H9 (cell line): Measurements from ENCODE around the gene MED9. TPM values are rescaled to one million over a fixed set of nuclear protein-coding genes. Genes with fewer than 3 reads are reported as not detected.
A peak's percentile ranks its signal among the peaks of the same experiment; 100 is the strongest.
"Not testable (repeated sequence)": the region's sequence is repeated elsewhere in the genome, so short reads cannot be mapped to it uniquely, and the experiment has no call there.

Source experiments
- DNase-seq: peaks from one replicate; pipeline ENCODE4 v3.0.0-alpha.2; 2017
- H2AFZ ChIP-seq: one replicate; pipeline ENCODE4 v1.6.1; 2013; ENCODE audit warnings: mild to moderate bottlenecking, low read length, control low read depth, moderate library complexity
- H2AK5ac ChIP-seq: 2 replicates; pipeline ENCODE4 v1.6.1; 2013; ENCODE audit warnings: low read length, control low read depth, mixed read lengths; ENCODE audit not compliant: insufficient read length
- H2BK120ac ChIP-seq: one replicate; pipeline ENCODE4 v1.6.1; 2013; ENCODE audit warnings: low read depth, mild to moderate bottlenecking, low read length, control low read depth, inconsistent platforms; ENCODE audit not compliant: poor library complexity, severe bottlenecking
- H2BK12ac ChIP-seq: 2 replicates; pipeline ENCODE4 v1.6.1; 2013; ENCODE audit warnings: low read length, control low read depth, mixed read lengths, low read depth; ENCODE audit not compliant: insufficient read length
- H2BK15ac ChIP-seq: 2 replicates; pipeline ENCODE4 v1.6.1; 2013; ENCODE audit warnings: low read depth, low read length, control low read depth
- H2BK20ac ChIP-seq: one replicate; pipeline ENCODE4 v1.6.1; 2013; ENCODE audit warnings: low read depth, mild to moderate bottlenecking, low read length, control low read depth, inconsistent platforms; ENCODE audit not compliant: poor library complexity, severe bottlenecking
- H2BK5ac ChIP-seq: 2 replicates; pipeline ENCODE4 v1.6.1; 2013; ENCODE audit warnings: low read length, control low read depth, mixed read lengths; ENCODE audit not compliant: insufficient read length
- H3K14ac ChIP-seq: 2 replicates; pipeline ENCODE4 v1.6.1; 2013; ENCODE audit warnings: low read length, control low read depth; ENCODE audit not compliant: insufficient read depth
- H3K18ac ChIP-seq: 2 replicates; pipeline ENCODE4 v1.6.1; 2013; ENCODE audit warnings: low read depth, mild to moderate bottlenecking, mixed read lengths, low read length, control low read depth; ENCODE audit not compliant: insufficient read length
- H3K23ac ChIP-seq: 2 replicates; pipeline ENCODE4 v1.6.1; 2013; ENCODE audit warnings: low read length, control low read depth, mixed read lengths, low read depth; ENCODE audit not compliant: insufficient read length
- H3K23me2 ChIP-seq: 2 replicates; pipeline ENCODE4 v1.6.1; 2013; ENCODE audit warnings: low read depth, mild to moderate bottlenecking, mixed read lengths, low read length, control low read depth; ENCODE audit not compliant: insufficient read length, poor library complexity, severe bottlenecking
- H3K27ac ChIP-seq: 2 replicates; pipeline ENCODE4 v1.5.1; 2013; ENCODE audit warnings: low read length, control low read depth, mixed read lengths, low read depth; ENCODE audit not compliant: insufficient read length
- H3K27me3 ChIP-seq: 2 replicates; pipeline ENCODE4 v1.6.1; 2013; ENCODE audit warnings: low read length, control low read depth, inconsistent platforms; ENCODE audit not compliant: insufficient read depth
- H3K4ac ChIP-seq: 2 replicates; pipeline ENCODE4 v1.6.1; 2013; ENCODE audit warnings: low read depth, mild to moderate bottlenecking, control low read depth, inconsistent platforms, low read length, moderate library complexity
- H3K4me1 ChIP-seq: 2 replicates; pipeline ENCODE4 v1.6.1; 2013; ENCODE audit warnings: low read length, control low read depth, inconsistent platforms; ENCODE audit not compliant: insufficient read depth
- H3K4me2 ChIP-seq: 2 replicates; pipeline ENCODE4 v1.6.1; 2013; ENCODE audit warnings: low read length, control low read depth, mixed read lengths; ENCODE audit not compliant: insufficient read length, insufficient read depth
- H3K56ac ChIP-seq: 2 replicates; pipeline ENCODE4 v1.6.1; 2013; ENCODE audit warnings: low read depth, mild to moderate bottlenecking, mixed read lengths, low read length, control low read depth; ENCODE audit not compliant: insufficient read length
- H3K79me1 ChIP-seq: 2 replicates; pipeline ENCODE4 v1.6.1; 2013; ENCODE audit warnings: low read depth, mild to moderate bottlenecking, moderate library complexity, low read length, control low read depth, inconsistent platforms; ENCODE audit not compliant: insufficient read depth, poor library complexity, severe bottlenecking
- H3K79me2 ChIP-seq: 2 replicates; pipeline ENCODE4 v1.6.1; 2013; ENCODE audit warnings: low read length, control low read depth, inconsistent platforms; ENCODE audit not compliant: insufficient read depth
- H3K9ac ChIP-seq: 2 replicates; pipeline ENCODE4 v1.6.1; 2013; ENCODE audit warnings: low read length, control low read depth, mixed read lengths; ENCODE audit not compliant: insufficient read length; ENCODE audit errors: extremely low read depth
- H3K9me3 ChIP-seq: one replicate; pipeline ENCODE4 v1.6.1; 2013; ENCODE audit warnings: low read depth, low read length, inconsistent platforms; ENCODE audit not compliant: control insufficient read depth
- H3T11ph ChIP-seq: one replicate; pipeline ENCODE4 v1.6.1; 2013; ENCODE audit warnings: mild to moderate bottlenecking, low read length, control low read depth, inconsistent platforms
- H4K20me1 ChIP-seq: one replicate; pipeline ENCODE4 v1.6.1; 2013; ENCODE audit not compliant: control insufficient read depth, insufficient read length, insufficient read depth
- H4K5ac ChIP-seq: 2 replicates; pipeline ENCODE4 v1.6.1; 2013; ENCODE audit warnings: low read depth, mild to moderate bottlenecking, mixed read lengths, low read length, control low read depth; ENCODE audit not compliant: insufficient read length
- H4K8ac ChIP-seq: replicated peaks from 2 replicates; pipeline ENCODE4 v1.6.1; 2013; ENCODE audit warnings: low read length, control low read depth, mixed read lengths, low read depth; ENCODE audit not compliant: insufficient read length
- H4K91ac ChIP-seq: 2 replicates; pipeline ENCODE4 v1.6.1; 2013; ENCODE audit warnings: low read depth, mild to moderate bottlenecking, moderate library complexity, mixed read lengths, low read length, control low read depth; ENCODE audit not compliant: insufficient read length
- H3K27ac Mint-ChIP-seq, 3 experiments: 2 replicates in 2 of 3; 3 replicates in 1 of 3; pipeline ENCODE4 v1.8.0; 2020 to 2021; ENCODE audit warnings: mixed read lengths in 3 of 3, mild to moderate bottlenecking in 1 of 3, moderate library complexity in 1 of 3
- H3K27me3 Mint-ChIP-seq: 2 replicates; pipeline ENCODE4 v1.8.0; 2021; ENCODE audit warnings: low read depth, mild to moderate bottlenecking, moderate library complexity, mixed read lengths
- H3K36me3 Mint-ChIP-seq, 3 experiments: 2 replicates in 2 of 3; 3 replicates in 1 of 3; pipeline ENCODE4 v1.8.0; 2020 to 2021; ENCODE audit warnings: low read depth in 3 of 3, mixed read lengths in 3 of 3; ENCODE audit not compliant: insufficient read depth in 1 of 3
- H3K4me1 Mint-ChIP-seq, 2 experiments: 2 replicates each; pipeline ENCODE4 v1.8.0; 2020; ENCODE audit warnings: mixed read lengths in 2 of 2
- H3K4me3 Mint-ChIP-seq, 2 experiments: 2 replicates in 1 of 2; 3 replicates in 1 of 2; pipeline ENCODE4 v1.8.0; 2020 to 2021; ENCODE audit warnings: mild to moderate bottlenecking in 2 of 2, mixed read lengths in 2 of 2, moderate library complexity in 1 of 2
- H3K9me3 Mint-ChIP-seq, 2 experiments: 2 replicates in 1 of 2; 3 replicates in 1 of 2; pipeline ENCODE4 v1.8.0; 2020; ENCODE audit warnings: mild to moderate bottlenecking in 2 of 2, mixed read lengths in 2 of 2, moderate library complexity in 1 of 2
- WGBS: extraction: QIAGEN DNeasy Blood & Tissue Kit; methylation state at CpG from one replicate; pipeline ENCODE4 v1.1.7; 2013; ENCODE audit warnings: missing lambda C conversion rate, low lambda C conversion rate, mixed read lengths; ENCODE audit not compliant: insufficient read length; ENCODE audit errors: extremely low coverage; 5-methylcytosine and 5-hydroxymethylcytosine counted together
- total RNA-seq: library from RNA; stranded (reverse); gene quantifications from 2 replicates; pipeline ENCODE4 v1.2.1, GENCODE V29; 2021
- TF ChIP-seq, protein P1 (sequence below): fragments of 200-600 bp; sonication (generic); conservative IDR thresholded peaks from 3 replicates; pipeline ENCODE4 v1.8.0; 2021; ENCODE audit warnings: antibody characterized with exemption, mild to moderate bottlenecking

The MED9 gene
- total RNA-seq, 1 experiment from 2014 or later, result 20.0 TPM

DNA sequence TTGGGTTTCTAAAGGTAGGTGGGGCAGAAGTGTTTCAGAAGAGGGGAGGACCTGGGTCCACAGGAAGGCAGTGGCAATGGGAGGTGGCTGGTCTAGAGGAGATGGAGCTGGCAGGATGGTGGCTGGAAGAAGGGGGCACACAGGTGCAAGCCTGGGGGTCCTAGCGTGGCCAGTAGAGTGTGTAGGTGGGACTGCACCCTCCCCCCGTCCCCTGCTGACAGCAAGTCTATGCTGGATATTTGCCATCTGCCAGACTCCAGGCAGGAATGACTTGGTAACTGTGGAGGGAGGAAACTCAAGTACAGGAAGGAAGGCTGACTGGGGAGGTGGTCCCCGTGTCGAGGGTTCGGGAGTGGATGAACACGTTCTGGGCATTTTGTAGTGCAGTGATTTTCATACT lies 8.6 kb downstream of the MED9 start:
- H3K9me3 Mint-ChIP-seq, result peaks cover 0 to 7% of the 10 kb centered on the region in 2 experiments; a peak in 2 of 5 replicates
- H3K4me1 ChIP-seq, result no peaks in the 10 kb centered on the region
- H3K79me2 ChIP-seq, result peaks cover 4% of the 10 kb centered on the region
- H3K4me2 ChIP-seq, result no peak overlapping the region
- no CpG with 5 or more reads among the region's 6 CpGs for WGBS
- H3T11ph ChIP-seq, result no peak overlapping the region
- H2AK5ac ChIP-seq, result no peak overlapping the region
- H3K4me1 Mint-ChIP-seq, result peaks cover 0 to 3% of the 10 kb centered on the region in 2 experiments; a peak in 1 of 4 replicates
- H4K20me1 ChIP-seq, result no peaks in the 10 kb centered on the region
- no peaks in the 10 kb centered on the region for H3K23me2 ChIP-seq
- no peak overlapping the region for H2AFZ ChIP-seq
- H3K27me3 Mint-ChIP-seq, result no peaks in the 10 kb centered on the region; the same call in 1 of the 2 replicates
- no peak overlapping the region for H3K9ac ChIP-seq
- TF ChIP-seq, protein P1, sequence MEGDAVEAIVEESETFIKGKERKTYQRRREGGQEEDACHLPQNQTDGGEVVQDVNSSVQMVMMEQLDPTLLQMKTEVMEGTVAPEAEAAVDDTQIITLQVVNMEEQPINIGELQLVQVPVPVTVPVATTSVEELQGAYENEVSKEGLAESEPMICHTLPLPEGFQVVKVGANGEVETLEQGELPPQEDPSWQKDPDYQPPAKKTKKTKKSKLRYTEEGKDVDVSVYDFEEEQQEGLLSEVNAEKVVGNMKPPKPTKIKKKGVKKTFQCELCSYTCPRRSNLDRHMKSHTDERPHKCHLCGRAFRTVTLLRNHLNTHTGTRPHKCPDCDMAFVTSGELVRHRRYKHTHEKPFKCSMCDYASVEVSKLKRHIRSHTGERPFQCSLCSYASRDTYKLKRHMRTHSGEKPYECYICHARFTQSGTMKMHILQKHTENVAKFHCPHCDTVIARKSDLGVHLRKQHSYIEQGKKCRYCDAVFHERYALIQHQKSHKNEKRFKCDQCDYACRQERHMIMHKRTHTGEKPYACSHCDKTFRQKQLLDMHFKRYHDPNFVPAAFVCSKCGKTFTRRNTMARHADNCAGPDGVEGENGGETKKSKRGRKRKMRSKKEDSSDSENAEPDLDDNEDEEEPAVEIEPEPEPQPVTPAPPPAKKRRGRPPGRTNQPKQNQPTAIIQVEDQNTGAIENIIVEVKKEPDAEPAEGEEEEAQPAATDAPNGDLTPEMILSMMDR, result no peak
- H2BK5ac ChIP-seq, result no peak overlapping the region
- DNase-seq, result no peak
- H2BK120ac ChIP-seq, result no peak overlapping the region
- H3K36me3 Mint-ChIP-seq, result peaks cover 22 to 51% (median 41%) of the 10 kb centered on the region in 3 experiments
- H2BK20ac ChIP-seq, result no peak overlapping the region
- H4K8ac ChIP-seq, result no peak overlapping the region
- H4K5ac ChIP-seq, result no peak overlapping the region
- no peak overlapping the region for H3K23ac ChIP-seq
- peak overlapping the region in 2 of 3 experiments; percentile 9 to 63; a peak in 3 of 7 replicates for H3K27ac Mint-ChIP-seq
- H3K79me1 ChIP-seq, result peaks cover 5% of the 10 kb centered on the region
- H3K4ac ChIP-seq, result no peak overlapping the region
- no peak overlapping the region for H3K4me3 Mint-ChIP-seq
- no peak overlapping the region for H2BK15ac ChIP-seq
- H3K27ac ChIP-seq, result no peak overlapping the region
- no peak overlapping the region for H4K91ac ChIP-seq
- H3K56ac ChIP-seq, result no peak overlapping the region
- H2BK12ac ChIP-seq, result no peak overlapping the region
- H3K18ac ChIP-seq, result no peak overlapping the region
- no peaks in the 10 kb centered on the region for H3K27me3 ChIP-seq
- no peak overlapping the region for H3K14ac ChIP-seq
- H3K9me3 ChIP-seq, result no peaks in the 10 kb centered on the region

DNA sequence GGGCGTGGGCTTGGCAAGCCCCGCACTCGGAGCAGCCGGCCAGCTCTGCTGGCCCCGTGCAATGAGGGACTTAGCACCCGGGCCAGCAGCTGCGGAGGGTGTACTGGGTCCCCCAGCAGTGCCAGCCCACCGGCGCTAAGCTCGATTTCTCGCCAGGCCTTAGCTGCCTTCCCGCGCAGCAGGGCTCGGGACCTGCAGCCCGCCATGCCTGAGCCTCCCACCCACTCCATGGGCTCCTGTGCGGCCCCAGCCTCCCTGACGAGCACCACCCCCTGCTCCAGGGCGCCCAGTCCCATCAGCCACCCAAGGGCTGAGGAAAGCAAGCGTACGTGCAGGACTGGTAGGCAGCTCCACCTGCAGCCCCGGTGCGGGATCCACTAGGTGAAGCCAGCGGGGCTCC lies 9.6 kb downstream of the MED9 start:
- H2BK5ac ChIP-seq, H3K4me1 Mint-ChIP-seq, H3K27ac Mint-ChIP-seq, H3K27ac ChIP-seq, H2BK15ac ChIP-seq, H3K79me2 ChIP-seq, H4K8ac ChIP-seq, DNase-seq, H3K14ac ChIP-seq, H3K27me3 Mint-ChIP-seq, H3K9ac ChIP-seq, H2BK120ac ChIP-seq, H3K9me3 ChIP-seq, H3T11ph ChIP-seq, H3K18ac ChIP-seq, H4K91ac ChIP-seq, H3K4me2 ChIP-seq, H3K27me3 ChIP-seq, H3K23me2 ChIP-seq, H3K9me3 Mint-ChIP-seq, H2AK5ac ChIP-seq, H3K23ac ChIP-seq, H3K4ac ChIP-seq, H4K20me1 ChIP-seq, H3K4me3 Mint-ChIP-seq, H3K4me1 ChIP-seq, H2BK12ac ChIP-seq, H3K56ac ChIP-seq, H3K79me1 ChIP-seq, H2BK20ac ChIP-seq, H2AFZ ChIP-seq, H4K5ac ChIP-seq: not testable (repeated sequence)
- peaks cover 22 to 51% (median 48%) of the 10 kb centered on the region in 3 experiments for H3K36me3 Mint-ChIP-seq
- no CpG with 5 or more reads among the region's 23 CpGs for WGBS
